ENCODE measurements around the gene ANKRD55. TPM values are rescaled to one million over a fixed set of nuclear protein-coding genes. Genes with fewer than 3 reads are reported as not detected.

The ANKRD55 gene
- total RNA-seq, 1 donor from 2014 or later: not detected

- no peak overlapping the region for H3K27ac Mint-ChIP-seq (ENCODE audit: unreplicated experiment)
- H3K36me3 Mint-ChIP-seq (ENCODE audit: low read depth): no peaks in the 10 kb centered on the region
- no peaks in the 10 kb centered on the region for H3K9me3 Mint-ChIP-seq (ENCODE audit: low read depth)
- H3K27me3 Mint-ChIP-seq (ENCODE audit: low read depth): no peaks in the 10 kb centered on the region
- no peak for TF ChIP-seq CTCF (IDR thresholded peaks at IDR 0.05)
- H3K4me1 Mint-ChIP-seq (ENCODE audit: low read depth): peaks cover 30% of the 10 kb centered on the region
- no peak overlapping the region for H3K4me3 Mint-ChIP-seq (ENCODE audit: unreplicated experiment)
- DNase-seq (ENCODE audit: low spot score): no peak
Measured at GRCh38 chr5:56075361-56075760, 157.8 kb downstream of the ANKRD55 start.

GRCh38 chr5:56072863-56073766, 160.0 kb downstream of the ANKRD55 start:
- peaks cover 37% of the 10 kb centered on the region for H3K4me1 Mint-ChIP-seq (ENCODE audit: low read depth)
- H3K36me3 Mint-ChIP-seq (ENCODE audit: low read depth): no peaks in the 10 kb centered on the region

GRCh38 chr5:56071470-56071869, 161.7 kb downstream of the ANKRD55 start:
- Mint-ChIP-seq H3K9me3 (ENCODE audit: low read depth) (no peaks in the 10 kb centered on the region), H3K36me3 (ENCODE audit: low read depth) (no peaks in the 10 kb centered on the region), H3K27me3 (ENCODE audit: low read depth) (no peaks in the 10 kb centered on the region), H3K4me1 (ENCODE audit: low read depth) (peaks cover 37% of the 10 kb centered on the region), H3K4me3 (ENCODE audit: unreplicated experiment) (no peak overlapping the region), H3K27ac (ENCODE audit: unreplicated experiment) (peak overlapping the region; percentile 53)
- no peak for DNase-seq (ENCODE audit: low spot score)
- no peak for TF ChIP-seq CTCF (IDR thresholded peaks at IDR 0.05)

More at GRCh38 chr5:56072863-56073766, 160.0 kb downstream of the ANKRD55 start:
- Mint-ChIP-seq H3K9me3 (ENCODE audit: low read depth) (no peaks in the 10 kb centered on the region), H3K27me3 (ENCODE audit: low read depth) (no peaks in the 10 kb centered on the region), H3K27ac (ENCODE audit: unreplicated experiment) (no peak overlapping the region), H3K4me3 (ENCODE audit: unreplicated experiment) (no peak overlapping the region)
- no peak for TF ChIP-seq CTCF (IDR thresholded peaks at IDR 0.05)
- no peak for DNase-seq (ENCODE audit: low spot score)

- TF ChIP-seq CTCF (IDR thresholded peaks at IDR 0.05): no peak
- H3K4me3 Mint-ChIP-seq (ENCODE audit: unreplicated experiment): no peak overlapping the region
- H3K9me3 Mint-ChIP-seq (ENCODE audit: low read depth): no peaks in the 10 kb centered on the region
- H3K4me1 Mint-ChIP-seq (ENCODE audit: low read depth): peaks cover 37% of the 10 kb centered on the region
- no peaks in the 10 kb centered on the region for H3K27me3 Mint-ChIP-seq (ENCODE audit: low read depth)
- H3K36me3 Mint-ChIP-seq (ENCODE audit: low read depth): no peaks in the 10 kb centered on the region
- DNase-seq (ENCODE audit: low spot score): no peak
- H3K27ac Mint-ChIP-seq (ENCODE audit: unreplicated experiment): peak overlapping the region; percentile 53
Measured at GRCh38 chr5:56070851-56071465, 162.2 kb downstream of the ANKRD55 start.

- TF ChIP-seq CTCF (IDR thresholded peaks at IDR 0.05): no peak
- no peak overlapping the region for H3K4me3 Mint-ChIP-seq (ENCODE audit: unreplicated experiment)
- H3K36me3 Mint-ChIP-seq (ENCODE audit: low read depth): no peaks in the 10 kb centered on the region
- DNase-seq (ENCODE audit: low spot score): no peak
- H3K27me3 Mint-ChIP-seq (ENCODE audit: low read depth): no peaks in the 10 kb centered on the region
- no peaks in the 10 kb centered on the region for H3K9me3 Mint-ChIP-seq (ENCODE audit: low read depth)
- H3K4me1 Mint-ChIP-seq (ENCODE audit: low read depth): peaks cover 32% of the 10 kb centered on the region
- peak overlapping the region; percentile 45 for H3K27ac Mint-ChIP-seq (ENCODE audit: unreplicated experiment)
Measured at GRCh38 chr5:56069652-56070226, 163.4 kb downstream of the ANKRD55 start.
